ENCODE results near the gene KHK.

- no peak for TF ChIP-seq CTCF (IDR thresholded peaks at IDR 0.05; ENCODE audit: low read length)
- no peak for TF ChIP-seq EZH2 (IDR thresholded peaks at IDR 0.05; ENCODE audit: borderline replicate concordance, low read length)
These were observed 26.2 kb upstream of the KHK start for GRCh38 chr2:27060323-27060722.

All from OCI-LY1 (cell line).